OCI-LY1 (cell line): ENCODE data around the gene PIK3IP1.

Experiments
- H2AFZ ChIP-seq: fragments of 200-600 bp; sonication (generic), shearing (Covaris generic); 2 replicates; pipeline ENCODE4 v1.6.0; 2014; ENCODE audit warnings: antibody characterized with exemption, mild to moderate bottlenecking, low read length
- H3F3A ChIP-seq: fragments of 200-600 bp; sonication (generic), shearing (Covaris generic); 2 replicates; pipeline ENCODE4 v1.6.0; 2014; ENCODE audit warnings: mild to moderate bottlenecking, antibody characterized with exemption, low read length, moderate library complexity; ENCODE audit not compliant: insufficient read depth
- H3K27ac ChIP-seq: fragments of 200-600 bp; sonication (generic); 2 replicates; pipeline ENCODE4 v1.5.1; 2014; ENCODE audit warnings: low read length, mixed run types, mild to moderate bottlenecking, low read depth; ENCODE audit not compliant: poor library complexity, severe bottlenecking
- H3K27me3 ChIP-seq: fragments of 200-600 bp; sonication (generic); 2 replicates; pipeline ENCODE4 v1.6.0; 2014; ENCODE audit warnings: antibody characterized with exemption, mild to moderate bottlenecking, low read length, moderate library complexity; ENCODE audit not compliant: insufficient read depth
- H3K36me3 ChIP-seq: fragments of 200-600 bp; sonication (generic); 2 replicates; pipeline ENCODE4 v1.6.1; 2014; ENCODE audit warnings: mild to moderate bottlenecking, antibody characterized with exemption, low read length, moderate library complexity, mixed read lengths; ENCODE audit not compliant: insufficient read depth
- H3K4me1 ChIP-seq: fragments of 200-600 bp; sonication (generic); 2 replicates; pipeline ENCODE4 v1.5.1; 2014; ENCODE audit warnings: mild to moderate bottlenecking, low read length, moderate library complexity; ENCODE audit not compliant: insufficient read depth, severe bottlenecking
- H3K4me2 ChIP-seq: fragments of 200-600 bp; sonication (generic), shearing (Covaris generic); 2 replicates; pipeline ENCODE4 v1.6.1; 2014; ENCODE audit warnings: low read length
- H3K4me3 ChIP-seq: fragments of 200-600 bp; sonication (generic); 2 replicates; pipeline ENCODE4 v1.5.1; 2014; ENCODE audit warnings: low read length, low read depth, mild to moderate bottlenecking, mixed read lengths; ENCODE audit not compliant: poor library complexity, severe bottlenecking
- H3K79me2 ChIP-seq: fragments of 200-600 bp; shearing (Covaris generic); 2 replicates; pipeline ENCODE4 v1.6.1; 2016; ENCODE audit warnings: mixed run types, low read length, mixed read lengths; ENCODE audit not compliant: insufficient read depth
- H3K9ac ChIP-seq: fragments of 200-600 bp; sonication (generic), shearing (Covaris generic); 2 replicates; pipeline ENCODE4 v1.6.1; 2014; ENCODE audit warnings: mild to moderate bottlenecking, low read length, mixed read lengths
- H3K9me2 ChIP-seq: fragments of 200-600 bp; sonication (generic), shearing (Covaris generic); 2 replicates; pipeline ENCODE4 v1.6.1; 2014; ENCODE audit warnings: low read depth, mild to moderate bottlenecking, low read length, mixed read lengths
- H3K9me3 ChIP-seq: fragments of 200-600 bp; shearing (Covaris generic); 2 replicates; pipeline ENCODE4 v1.6.1; 2014; ENCODE audit warnings: low read length, mixed read lengths
- H4K20me1 ChIP-seq: fragments of 200-600 bp; sonication (generic), shearing (Covaris generic); 2 replicates; pipeline ENCODE4 v1.6.0; 2016; ENCODE audit warnings: mild to moderate bottlenecking, low read length; ENCODE audit not compliant: insufficient read depth
- CTCF ChIP-seq: fragments of 200-600 bp; sonication (generic), shearing (Covaris generic); IDR thresholded peaks from 2 replicates; pipeline ENCODE4 v1.5.1; 2017; ENCODE audit warnings: mild to moderate bottlenecking, antibody characterized with exemption, low read length, moderate library complexity, mixed read lengths
- EZH2 ChIP-seq: fragments of 200-600 bp; sonication (generic), shearing (Covaris generic); IDR thresholded peaks from 2 replicates; pipeline ENCODE4 v1.8.0; 2017; ENCODE audit warnings: borderline replicate concordance, mixed run types, mild to moderate bottlenecking, antibody characterized with exemption, low read length, moderate library complexity, mixed read lengths

PIK3IP1 gene

GRCh38 chr22:31327806-31328543 is 35.7 kb upstream of the PIK3IP1 start:
- H3K36me3 ChIP-seq, result peaks cover 92% of the 10 kb centered on the region
- no peaks in the 10 kb centered on the region for H3K4me1 ChIP-seq
- no peak overlapping the region for H2AFZ ChIP-seq
- H3K4me3 ChIP-seq, result no peak overlapping the region
- H4K20me1 ChIP-seq, result no peaks in the 10 kb centered on the region
- no peaks in the 10 kb centered on the region for H3K79me2 ChIP-seq
- no peak overlapping the region for H3K27ac ChIP-seq
- no peak overlapping the region for H3K9ac ChIP-seq
- TF ChIP-seq EZH2, result no peak
- TF ChIP-seq CTCF, result no peak
- H3K27me3 ChIP-seq, result no peaks in the 10 kb centered on the region
- no peak overlapping the region for H3K4me2 ChIP-seq
- H3K9me2 ChIP-seq, result no peaks in the 10 kb centered on the region
- no peaks in the 10 kb centered on the region for H3K9me3 ChIP-seq
- H3F3A ChIP-seq, result no peaks in the 10 kb centered on the region

GRCh38 chr22:31326877-31327276 is 34.6 kb upstream of the PIK3IP1 start:
- H3K4me3 ChIP-seq, result no peak overlapping the region
- no peaks in the 10 kb centered on the region for H3K79me2 ChIP-seq
- H3K9me2 ChIP-seq, result no peaks in the 10 kb centered on the region
- H3K4me1 ChIP-seq, result no peaks in the 10 kb centered on the region
- no peak overlapping the region for H3K27ac ChIP-seq
- peaks cover 87% of the 10 kb centered on the region for H3K36me3 ChIP-seq
- no peaks in the 10 kb centered on the region for H3F3A ChIP-seq
- no peaks in the 10 kb centered on the region for H4K20me1 ChIP-seq
- H3K9me3 ChIP-seq, result no peaks in the 10 kb centered on the region
- H3K4me2 ChIP-seq, result no peak overlapping the region
- no peaks in the 10 kb centered on the region for H3K27me3 ChIP-seq
- TF ChIP-seq CTCF (no peak), EZH2 (no peak)
- H3K9ac ChIP-seq, result no peak overlapping the region
- H2AFZ ChIP-seq, result no peak overlapping the region

- H3K4me1 ChIP-seq, result no peaks in the 10 kb centered on the region
- H3K9ac ChIP-seq, result no peak overlapping the region
- no peaks in the 10 kb centered on the region for H3K9me2 ChIP-seq
- no peaks in the 10 kb centered on the region for H3K79me2 ChIP-seq
- H3K36me3 ChIP-seq, result peaks cover 63% of the 10 kb centered on the region
- H3K27ac ChIP-seq, result no peak overlapping the region
- no peak overlapping the region for H3K4me2 ChIP-seq
- no peaks in the 10 kb centered on the region for H4K20me1 ChIP-seq
- no peak overlapping the region for H3K4me3 ChIP-seq
- no peaks in the 10 kb centered on the region for H3F3A ChIP-seq
- no peaks in the 10 kb centered on the region for H3K27me3 ChIP-seq
- no peaks in the 10 kb centered on the region for H3K9me3 ChIP-seq
- no peak for TF ChIP-seq EZH2
- no peak for TF ChIP-seq CTCF
- no peak overlapping the region for H2AFZ ChIP-seq
Measured at GRCh38 chr22:31323578-31324550, 31.6 kb upstream of the PIK3IP1 start.
